HG03457 (cell line): ENCODE measurements around the gene BCAS3.

ENCODE experiments used
- ATAC-seq: cut with Tn5 transposase; IDR thresholded peaks from one replicate; pipeline ENCODE4 v1.9.1; 2021; ENCODE audit warnings: moderate number of reproducible peaks; ENCODE audit not compliant: unreplicated experiment

BCAS3 gene

GRCh38 chr17:61397086-61397842, 719.6 kb downstream of the BCAS3 start:
- ATAC-seq: no peak

GRCh38 chr17:61398721-61399130, 721.1 kb downstream of the BCAS3 start:
- no peak for ATAC-seq

GRCh38 chr17:61399131-61400065, 721.7 kb downstream of the BCAS3 start, which contains the start of gene TBX2:
TSS of gene TBX2 (plus strand) at chr17:61399843. CDS start at chr17:61400177, 334 bp downstream.
- ATAC-seq: no peak

- ATAC-seq: no peak
Observed at GRCh38 chr17:61400066-61400716, 722.5 kb downstream of the BCAS3 start.

- no peak for ATAC-seq
Observed at GRCh38 chr17:61400717-61401388, 723.2 kb downstream of the BCAS3 start.

- no peak for ATAC-seq
Observed at GRCh38 chr17:61401389-61402072, 723.9 kb downstream of the BCAS3 start.

- ATAC-seq: no peak
Observed at GRCh38 chr17:61402073-61402541, 724.5 kb downstream of the BCAS3 start.

- no peak for ATAC-seq
Observed at GRCh38 chr17:61402978-61403800, 725.5 kb downstream of the BCAS3 start.

GRCh38 chr17:61403801-61404662, 726.4 kb downstream of the BCAS3 start:
- no peak for ATAC-seq

GRCh38 chr17:61404663-61404912, 726.9 kb downstream of the BCAS3 start:
- no peak for ATAC-seq

GRCh38 chr17:61404913-61405685, 727.4 kb downstream of the BCAS3 start:
- ATAC-seq: no peak

GRCh38 chr17:61405686-61406536, 728.3 kb downstream of the BCAS3 start:
- ATAC-seq: no peak

- ATAC-seq: no peak
Observed at GRCh38 chr17:61406537-61406845, 728.8 kb downstream of the BCAS3 start.

- ATAC-seq: no peak
Observed at GRCh38 chr17:61406971-61407911, 729.6 kb downstream of the BCAS3 start.

- ATAC-seq: no peak
Observed at GRCh38 chr17:61408151-61409041, 730.7 kb downstream of the BCAS3 start.
